CD4-positive, CD25-positive, alpha-beta regulatory T cell (primary cell): ENCODE data around the gene NMNAT1. TPM values are rescaled to one million over a fixed set of nuclear protein-coding genes. Genes with fewer than 3 reads are reported as not detected.

Experiments used
- ATAC-seq, 2 donors: fragments of 150-1000 bp; cut with Tn5 transposase; one replicate each; pipeline ENCODE4 v1.10.0; 2021; ENCODE audit warnings: low read depth in 2 of 2, moderate number of reproducible peaks in 2 of 2, moderate library complexity in 1 of 2
- DNase-seq, 3 donors: peaks; one replicate each; pipeline versions ENCODE4 v3.0.0 to v3.0.0-alpha.2; 2012 to 2022; ENCODE audit warnings: mixed read lengths in 1 of 3
- H3K27ac ChIP-seq: one replicate; pipeline ENCODE4 v1.7.0; 2013; ENCODE audit warnings: mild to moderate bottlenecking, low read length; ENCODE audit not compliant: insufficient read depth, poor library complexity, severe bottlenecking
- H3K27me3 ChIP-seq: one replicate; pipeline ENCODE4 v1.7.0; 2013; ENCODE audit warnings: low read length; ENCODE audit not compliant: control insufficient read depth, insufficient read depth
- H3K36me3 ChIP-seq: one replicate; pipeline ENCODE4 v1.7.0; 2013; ENCODE audit warnings: mild to moderate bottlenecking, low read length, moderate library complexity; ENCODE audit not compliant: control insufficient read depth, insufficient read depth
- H3K4me1 ChIP-seq: 2 replicates; pipeline ENCODE4 v1.7.0; 2013; ENCODE audit warnings: mild to moderate bottlenecking, low read length; ENCODE audit not compliant: insufficient read depth, control insufficient read depth, poor library complexity, severe bottlenecking
- H3K4me3 ChIP-seq: one replicate; pipeline ENCODE4 v1.7.0; 2013; ENCODE audit warnings: low read depth, mild to moderate bottlenecking, low read length, moderate library complexity
- H3K9me3 ChIP-seq, 2 experiments: 1 replicate in 1 of 2; 2 replicates in 1 of 2; pipeline ENCODE4 v1.7.0; 2013; ENCODE audit warnings: low read length in 2 of 2, mild to moderate bottlenecking in 1 of 2, moderate library complexity in 1 of 2; ENCODE audit not compliant: control insufficient read depth in 2 of 2
- H3K27ac Mint-ChIP-seq, 3 donors: one replicate each; pipeline ENCODE4 v1.8.0; 2020 to 2022; ENCODE audit warnings: mild to moderate bottlenecking in 3 of 3, mixed read lengths in 3 of 3, moderate library complexity in 2 of 3
- H3K27me3 Mint-ChIP-seq: one replicate; pipeline ENCODE4 v1.8.0; 2022; ENCODE audit warnings: mild to moderate bottlenecking, mixed read lengths
- H3K36me3 Mint-ChIP-seq: one replicate; pipeline ENCODE4 v1.8.0; 2020; ENCODE audit warnings: mixed read lengths
- H3K4me1 Mint-ChIP-seq, 4 donors: one replicate each; pipeline ENCODE4 v1.8.0; 2020 to 2022; ENCODE audit warnings: mixed read lengths in 4 of 4, mild to moderate bottlenecking in 1 of 4
- H3K4me3 Mint-ChIP-seq, 4 donors: one replicate each; pipeline ENCODE4 v1.8.0; 2020 to 2022; ENCODE audit warnings: mild to moderate bottlenecking in 4 of 4, mixed read lengths in 4 of 4, moderate library complexity in 3 of 4
- H3K9me3 Mint-ChIP-seq, 7 donors: one replicate each; pipeline ENCODE4 v1.8.0; 2020 to 2022; ENCODE audit warnings: mixed read lengths in 7 of 7, mild to moderate bottlenecking in 3 of 7, moderate library complexity in 2 of 7
- polyA plus RNA-seq, 4 donors: library from polyadenylated mRNA; unstranded; fragments of 300-500 nt; fragmentation: Illumina TruSeq; gene quantifications; one replicate each; pipeline ENCODE4 v1.2.3, GENCODE V29; 2021
- total RNA-seq: library from RNA; stranded (reverse); gene quantifications from one replicate; pipeline ENCODE4 v1.2.3, GENCODE V29; 2022

NMNAT1 gene
- total and polyA plus RNA-seq, 5 donors from 2014 or later = 3.6 to 5.6 (median 3.8) TPM

- H3K27me3 Mint-ChIP-seq = no peaks in the 10 kb centered on the region
- H3K9me3 ChIP-seq = no peaks in the 10 kb centered on the region
- DNase-seq (no peak), ATAC-seq (no peak)
- no peak overlapping the region for H3K4me3 ChIP-seq
- no peak overlapping the region for H3K27ac Mint-ChIP-seq
- peaks cover 0 to 30% (median 28%) of the 10 kb centered on the region in 4 donors for H3K4me1 Mint-ChIP-seq
- H3K36me3 ChIP-seq = no peaks in the 10 kb centered on the region
- H3K27ac ChIP-seq = no peak overlapping the region
- no peaks in the 10 kb centered on the region for H3K27me3 ChIP-seq
- peaks cover 9% of the 10 kb centered on the region for H3K4me1 ChIP-seq
- H3K9me3 Mint-ChIP-seq = no peaks in the 10 kb centered on the region
- H3K4me3 Mint-ChIP-seq = peak overlapping the region in 1 of 4 donors; percentile 48
- H3K36me3 Mint-ChIP-seq = peaks cover 3% of the 10 kb centered on the region
Measured at GRCh38 chr1:9904596-9904995, 38.7 kb upstream of the NMNAT1 start.

DNA sequence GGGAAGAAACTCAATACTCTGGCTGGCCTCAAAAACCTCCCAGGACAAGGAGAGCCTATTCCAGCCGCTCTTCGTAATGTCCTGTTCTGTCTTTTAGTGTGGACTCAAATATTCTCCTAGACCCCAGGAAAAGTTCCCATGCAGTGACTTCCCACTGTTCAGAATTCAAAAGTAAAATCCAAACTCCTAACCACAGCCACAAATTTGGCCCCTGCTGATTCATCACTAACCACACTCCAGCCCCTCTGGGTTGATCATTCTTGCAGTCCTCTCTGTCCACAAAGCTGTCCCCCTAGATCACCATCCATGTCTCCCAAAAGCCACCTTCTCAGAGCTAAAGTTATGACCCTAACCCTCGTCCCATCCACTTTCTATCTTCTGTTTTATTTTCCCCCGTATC, 38.3 kb upstream of the NMNAT1 start:
- Mint-ChIP-seq H3K4me3 (peak overlapping the region in 1 of 4 donors; percentile 48), H3K9me3 (no peaks in the 10 kb centered on the region), H3K36me3 (peaks cover 3% of the 10 kb centered on the region), H3K27me3 (no peaks in the 10 kb centered on the region), H3K27ac (peak overlapping the region in 1 of 3 donors; percentile 53), H3K4me1 (peaks cover 0 to 31% (median 28%) of the 10 kb centered on the region in 4 donors)
- peaks cover 10% of the 10 kb centered on the region for H3K4me1 ChIP-seq
- ATAC-seq (no peak), DNase-seq (no peak)
- no peak overlapping the region for H3K27ac ChIP-seq
- H3K4me3 ChIP-seq = no peak overlapping the region
- H3K9me3 ChIP-seq = no peaks in the 10 kb centered on the region
- H3K36me3 ChIP-seq = no peaks in the 10 kb centered on the region
- H3K27me3 ChIP-seq = no peaks in the 10 kb centered on the region

DNA sequence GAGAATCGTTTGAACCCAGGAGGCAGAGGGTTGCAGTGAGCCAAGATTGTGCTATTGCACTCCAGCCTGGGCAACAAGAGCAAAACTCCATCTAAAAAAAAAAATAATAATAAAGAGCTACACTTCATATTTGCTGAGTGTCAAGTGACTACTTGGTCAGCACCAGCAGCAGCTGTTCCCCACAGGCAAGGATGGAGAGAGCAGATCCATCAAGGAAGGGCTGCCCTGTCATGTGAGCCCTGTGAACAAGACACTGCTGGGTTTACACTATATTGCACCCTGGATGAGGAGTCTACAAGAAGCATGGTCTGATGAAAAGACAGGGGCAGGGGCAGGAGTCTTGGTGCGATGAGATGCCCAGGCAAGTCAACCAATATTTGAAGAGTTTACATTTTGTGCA, 36.8 kb upstream of the NMNAT1 start:
- Mint-ChIP-seq H3K27me3 (no peaks in the 10 kb centered on the region), H3K27ac (no peak overlapping the region), H3K4me1 (peaks cover 4 to 39% (median 24%) of the 10 kb centered on the region in 4 donors), H3K4me3 (peak overlapping the region in 2 of 4 donors; percentile 7 to 21), H3K36me3 (peaks cover 3% of the 10 kb centered on the region), H3K9me3 (no peaks in the 10 kb centered on the region)
- peaks cover 19% of the 10 kb centered on the region for H3K4me1 ChIP-seq
- ATAC-seq (no peak), DNase-seq (no peak)
- no peak overlapping the region for H3K27ac ChIP-seq
- no peaks in the 10 kb centered on the region for H3K9me3 ChIP-seq
- H3K27me3 ChIP-seq = no peaks in the 10 kb centered on the region
- H3K36me3 ChIP-seq = no peaks in the 10 kb centered on the region
- no peak overlapping the region for H3K4me3 ChIP-seq

- no peaks in the 10 kb centered on the region for H3K36me3 ChIP-seq
- peaks cover 20% of the 10 kb centered on the region for H3K4me1 ChIP-seq
- Mint-ChIP-seq H3K27ac (peak overlapping the region in 1 of 3 donors; percentile 28), H3K4me1 (peaks cover 4 to 39% (median 28%) of the 10 kb centered on the region in 4 donors), H3K9me3 (no peaks in the 10 kb centered on the region), H3K4me3 (peak overlapping the region in 2 of 4 donors; percentile 16 to 63), H3K27me3 (no peaks in the 10 kb centered on the region), H3K36me3 (peaks cover 3% of the 10 kb centered on the region)
- H3K4me3 ChIP-seq = no peak overlapping the region
- H3K9me3 ChIP-seq = no peaks in the 10 kb centered on the region
- DNase-seq = no peak
- H3K27ac ChIP-seq = no peak overlapping the region
- no peak for ATAC-seq
- no peaks in the 10 kb centered on the region for H3K27me3 ChIP-seq
Measured at GRCh38 chr1:9907441-9907840, 35.8 kb upstream of the NMNAT1 start.

- H3K4me1 ChIP-seq = peaks cover 20% of the 10 kb centered on the region
- H3K36me3 ChIP-seq = no peaks in the 10 kb centered on the region
- Mint-ChIP-seq H3K4me1 (peaks cover 4 to 33% (median 26%) of the 10 kb centered on the region in 4 donors), H3K4me3 (peak overlapping the region; percentile 61 to 94 (median 92)), H3K27ac (peak overlapping the region in 2 of 3 donors; percentile 92 to 95), H3K36me3 (peaks cover 3% of the 10 kb centered on the region), H3K9me3 (no peaks in the 10 kb centered on the region), H3K27me3 (no peaks in the 10 kb centered on the region)
- no peaks in the 10 kb centered on the region for H3K9me3 ChIP-seq
- ATAC-seq (no peak), DNase-seq (no peak)
- no peaks in the 10 kb centered on the region for H3K27me3 ChIP-seq
- peak overlapping the region; percentile 19 for H3K27ac ChIP-seq
- H3K4me3 ChIP-seq = peak overlapping the region; percentile 66
Measured at GRCh38 chr1:9908871-9909233, 34.4 kb upstream of the NMNAT1 start.

DNA sequence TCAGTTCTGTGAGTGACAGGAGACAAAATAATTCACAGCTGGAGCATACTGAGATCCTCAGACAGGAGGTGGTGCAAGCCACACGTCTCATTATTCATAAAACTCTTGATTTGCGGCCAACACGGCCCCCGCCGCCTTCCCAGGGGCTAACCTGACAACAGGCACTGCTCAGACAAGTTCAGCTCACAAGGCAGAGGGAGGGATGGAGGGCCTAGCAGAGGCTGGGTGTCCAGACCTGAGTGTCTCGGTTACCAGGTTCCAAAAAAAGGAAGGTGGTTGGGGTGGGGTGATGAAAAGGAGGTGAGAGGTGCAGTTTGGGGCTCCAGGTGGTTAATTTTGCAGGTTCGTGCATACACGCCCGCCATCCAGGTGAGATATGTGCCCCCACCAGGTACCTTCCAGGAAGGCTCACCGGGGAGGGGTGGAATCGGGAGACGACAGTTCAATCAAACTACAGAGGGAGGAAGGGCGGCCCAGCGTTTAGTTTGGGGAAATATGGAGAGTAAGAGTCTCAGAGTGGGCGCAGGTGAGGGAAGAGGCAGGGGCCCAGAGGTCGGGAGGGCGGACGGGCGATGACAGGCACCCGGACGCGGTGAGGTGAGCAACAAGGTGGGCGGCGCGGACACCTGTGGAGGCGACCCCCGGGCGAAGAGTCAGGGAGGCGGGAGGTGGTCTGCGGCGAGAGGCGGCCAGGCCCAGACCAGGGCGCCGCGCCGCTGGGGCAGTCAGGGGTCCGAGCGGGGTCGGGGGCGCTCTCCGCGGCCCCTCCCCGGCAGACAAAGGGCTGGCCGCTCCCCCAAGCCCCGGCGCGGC, 33.8 kb upstream of the NMNAT1 start:
- no peaks in the 10 kb centered on the region for H3K36me3 ChIP-seq
- Mint-ChIP-seq H3K36me3 (peaks cover 3% of the 10 kb centered on the region), H3K9me3 (no peaks in the 10 kb centered on the region), H3K4me1 (peaks cover 4 to 33% (median 24%) of the 10 kb centered on the region in 4 donors), H3K4me3 (peak overlapping the region; percentile 61 to 94 (median 92)), H3K27me3 (no peaks in the 10 kb centered on the region), H3K27ac (peak overlapping the region; percentile 66 to 95 (median 92))
- peak overlapping the region; percentile 66 for H3K4me3 ChIP-seq
- no peaks in the 10 kb centered on the region for H3K27me3 ChIP-seq
- no peak for ATAC-seq
- peak; percentile 16 to 35 (median 21) for DNase-seq
- H3K9me3 ChIP-seq = no peaks in the 10 kb centered on the region
- peak overlapping the region; percentile 19 for H3K27ac ChIP-seq
- H3K4me1 ChIP-seq = peaks cover 20% of the 10 kb centered on the region

DNA sequence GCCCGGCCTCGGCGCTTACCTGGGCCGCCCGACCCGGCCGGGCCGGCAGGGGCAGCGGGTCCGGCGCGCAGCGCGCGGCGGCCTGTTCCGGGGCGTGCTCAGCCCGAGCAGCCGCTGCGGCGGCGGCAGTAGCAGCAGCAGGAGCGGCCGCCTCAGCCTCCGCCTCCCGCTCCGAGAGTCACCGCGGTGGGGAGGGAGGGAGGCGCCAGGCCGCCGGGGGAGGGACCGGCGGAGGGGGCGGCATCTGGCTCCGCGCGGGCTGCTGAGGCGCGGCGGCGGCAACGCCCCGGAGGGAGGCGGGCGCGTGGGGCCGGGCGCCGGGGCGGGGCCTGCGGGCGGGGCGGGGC, 33.2 kb upstream of the NMNAT1 start, which contains the start of gene CTNNBIP1:
Gene CTNNBIP1 (minus strand): TSS at position 194 of the 347 bp plus-strand sequence. CDS start 38,205 bp downstream, outside the sequence.
- H3K36me3 ChIP-seq = no peaks in the 10 kb centered on the region
- Mint-ChIP-seq H3K27ac (peak within 1 kb of the TSS; percentile 92 to 96 (median 96)), H3K36me3 (no peaks in the 10 kb centered on the region), H3K4me3 (peak within 1 kb of the TSS; percentile 93 to 96 (median 94)), H3K27me3 (peaks cover 4% of the 10 kb centered on the region), H3K4me1 (peaks cover 4 to 33% (median 21%) of the 10 kb centered on the region in 4 donors), H3K9me3 (no peaks in the 10 kb centered on the region)
- peak within 1 kb of the TSS; percentile 95 for H3K4me3 ChIP-seq
- H3K27me3 ChIP-seq = no peaks in the 10 kb centered on the region
- H3K27ac ChIP-seq = peak within 1 kb of the TSS; percentile 83
- DNase-seq (no peak), ATAC-seq (peak; percentile 78 to 81)
- H3K9me3 ChIP-seq = no peaks in the 10 kb centered on the region
- peaks cover 20% of the 10 kb centered on the region for H3K4me1 ChIP-seq
